HG03108 (cell line): ENCODE data around the gene DIP2C.
"Not testable (repeated sequence)": the region's sequence is repeated elsewhere in the genome, so short reads cannot be mapped to it uniquely, and the experiment has no call there.

Experiments used
- ATAC-seq: cut with Tn5 transposase; IDR thresholded peaks from one replicate; pipeline ENCODE4 v1.9.1; 2021; ENCODE audit warnings: moderate library complexity; ENCODE audit not compliant: unreplicated experiment

Gene DIP2C

GRCh38 chr10:644076-644942 is 45.2 kb downstream of the DIP2C start:
- ATAC-seq: no peak

DNA sequence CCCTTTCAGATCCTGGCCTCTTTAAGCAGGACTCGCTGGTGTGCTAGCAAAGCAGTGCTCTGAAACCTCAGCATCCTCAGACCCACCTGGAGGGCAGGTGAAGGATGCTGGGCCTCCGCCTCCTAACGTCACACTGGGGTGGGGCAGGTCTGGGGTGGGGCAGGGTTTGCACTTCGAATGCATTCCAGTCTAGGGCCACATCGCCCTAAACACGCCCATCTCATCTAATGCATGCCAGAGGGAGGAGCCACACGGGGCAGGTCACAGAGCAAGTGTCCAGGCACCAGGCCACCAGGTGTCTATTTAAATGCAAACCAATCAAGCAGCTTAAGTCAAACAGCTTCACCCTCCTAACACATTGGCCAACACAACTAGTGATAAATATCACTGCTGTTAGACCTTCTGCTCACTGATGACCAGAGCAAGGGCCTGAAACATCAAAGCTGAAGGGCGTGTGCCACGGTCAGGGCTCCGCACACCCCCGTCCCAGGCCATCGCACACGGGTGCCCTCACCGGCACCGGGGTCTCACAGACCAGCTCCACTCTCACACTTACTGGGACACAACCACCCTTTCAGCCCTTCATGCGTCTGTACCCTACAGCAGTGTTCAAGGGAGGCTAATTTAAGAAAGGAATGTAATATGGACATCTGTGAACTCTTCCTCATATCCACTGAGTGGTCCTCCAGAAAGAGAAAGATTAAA is 47.1 kb downstream of the DIP2C start:
- ATAC-seq: no peak

DNA sequence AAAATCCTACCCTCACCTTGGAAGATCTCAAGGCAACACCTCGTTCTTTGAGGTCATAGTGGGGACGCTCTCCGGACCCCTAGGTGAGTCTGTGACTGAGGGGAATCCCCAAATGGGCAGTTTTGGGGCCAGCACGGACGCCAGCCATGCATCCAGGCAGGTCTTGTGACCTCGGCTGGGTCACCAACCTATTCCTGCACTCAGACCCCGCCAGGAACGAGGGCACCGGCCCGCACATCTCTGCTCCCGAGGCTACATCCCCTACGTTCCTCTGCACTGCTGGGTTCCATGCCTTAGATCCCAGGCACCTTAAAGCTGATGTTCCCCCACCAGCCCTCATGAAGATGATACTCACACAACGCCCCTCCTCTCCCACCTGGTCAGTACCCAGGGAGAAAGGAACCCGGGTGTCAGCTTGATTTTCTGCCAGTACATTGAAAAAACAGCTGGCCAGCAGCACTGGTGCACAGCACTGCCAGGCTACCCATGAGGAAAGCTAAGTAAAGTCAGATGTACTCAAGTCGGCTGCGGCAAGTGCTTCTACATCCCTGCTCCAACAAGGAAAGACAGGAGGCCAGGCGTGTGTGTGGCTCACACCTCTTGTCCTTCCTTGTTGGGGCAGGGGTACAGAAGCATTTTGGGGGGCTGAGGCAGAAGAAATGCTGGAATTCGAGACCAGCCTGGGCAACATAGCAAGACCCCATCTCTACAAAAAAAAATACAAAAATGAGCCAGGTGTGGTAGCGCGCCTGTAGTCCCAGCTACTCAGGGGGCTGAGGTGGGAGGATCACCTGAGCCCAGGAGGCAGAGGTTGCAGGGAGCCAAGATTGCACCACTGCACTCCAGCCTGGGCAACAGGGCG is 48.1 kb downstream of the DIP2C start:
- no peak for ATAC-seq

DNA sequence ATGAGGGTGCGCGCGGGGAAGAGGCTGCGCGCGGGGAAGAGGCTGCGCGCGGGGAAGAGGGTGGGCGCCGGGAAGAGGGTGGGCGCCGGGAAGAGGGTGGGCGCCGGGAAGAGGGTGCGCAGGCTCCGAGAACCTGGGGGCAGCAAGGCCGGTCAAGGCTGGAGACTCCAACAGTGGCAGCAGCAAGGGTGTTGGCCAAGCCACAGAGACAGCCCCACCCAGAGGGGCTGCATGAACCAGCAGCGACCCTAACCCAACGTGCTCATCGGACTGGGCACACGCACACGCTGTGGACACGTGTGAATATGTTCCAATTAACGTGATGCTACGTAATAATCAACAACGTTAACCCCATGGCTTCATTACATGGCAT is 48.8 kb downstream of the DIP2C start:
- ATAC-seq: no peak

- no peak for ATAC-seq
Measured at GRCh38 chr10:639751-640672, 49.5 kb downstream of the DIP2C start.

DNA sequence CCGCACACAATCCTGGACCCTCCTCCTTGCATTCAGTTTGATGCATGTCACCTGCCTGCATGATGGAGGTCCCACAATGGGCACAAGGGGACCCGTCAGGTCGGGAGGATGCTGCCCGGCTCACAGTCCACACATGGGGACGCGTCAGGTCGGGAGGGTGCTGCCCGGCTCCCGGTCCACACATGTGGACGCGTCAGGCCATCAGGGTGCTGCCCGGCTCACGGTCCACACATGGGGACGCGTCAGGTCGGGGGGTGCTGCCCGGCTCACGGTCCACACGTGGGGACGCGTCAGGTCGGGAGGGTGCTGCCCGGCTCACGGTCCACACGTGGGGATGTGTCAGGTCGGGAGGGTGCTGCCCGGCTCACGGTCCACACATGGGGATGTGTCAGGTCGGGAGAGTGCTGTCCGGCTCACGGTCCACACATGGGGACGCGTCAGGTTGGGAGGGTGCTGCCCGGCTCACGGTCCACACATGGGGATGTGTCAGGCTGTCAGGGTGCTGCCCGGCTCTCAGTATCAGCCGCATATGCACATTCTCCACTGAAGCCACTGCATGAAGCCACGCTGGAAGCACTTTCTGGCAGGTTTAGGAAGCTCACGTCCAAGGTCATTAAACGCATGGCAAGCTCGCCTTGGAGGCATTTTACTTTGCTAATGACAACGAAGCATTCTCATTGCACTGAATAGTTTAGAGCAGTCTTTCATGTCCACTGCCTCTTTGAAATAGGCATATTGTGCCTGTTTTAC is 50.3 kb downstream of the DIP2C start:
- no peak for ATAC-seq

GRCh38 chr10:637771-638195 is 51.7 kb downstream of the DIP2C start:
- ATAC-seq: no peak

- no peak for ATAC-seq
Measured at GRCh38 chr10:637221-637620, 52.2 kb downstream of the DIP2C start.

DNA sequence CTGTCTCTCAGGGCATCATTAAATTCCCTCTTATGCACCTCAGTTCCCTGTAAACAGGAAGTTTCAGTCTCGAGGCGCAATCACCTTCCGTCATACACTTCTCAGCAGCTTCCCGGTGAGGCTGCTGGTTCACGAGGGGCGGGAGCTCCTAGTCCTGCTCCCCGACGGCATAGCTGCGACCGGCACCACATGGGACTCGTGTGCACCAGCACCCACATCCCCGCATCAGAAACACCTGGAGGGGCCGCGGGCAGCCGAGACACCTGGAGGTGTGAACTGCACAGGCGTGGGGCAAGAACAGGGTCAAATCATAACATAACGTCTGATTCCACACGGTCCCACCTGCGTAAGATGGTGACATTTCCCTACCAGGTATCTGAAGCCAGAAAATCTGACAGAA is 52.7 kb downstream of the DIP2C start:
- no peak for ATAC-seq

- no peak for ATAC-seq
Measured at GRCh38 chr10:636016-636730, 53.3 kb downstream of the DIP2C start.

GRCh38 chr10:635088-635861 is 54.2 kb downstream of the DIP2C start:
- no peak for ATAC-seq

DNA sequence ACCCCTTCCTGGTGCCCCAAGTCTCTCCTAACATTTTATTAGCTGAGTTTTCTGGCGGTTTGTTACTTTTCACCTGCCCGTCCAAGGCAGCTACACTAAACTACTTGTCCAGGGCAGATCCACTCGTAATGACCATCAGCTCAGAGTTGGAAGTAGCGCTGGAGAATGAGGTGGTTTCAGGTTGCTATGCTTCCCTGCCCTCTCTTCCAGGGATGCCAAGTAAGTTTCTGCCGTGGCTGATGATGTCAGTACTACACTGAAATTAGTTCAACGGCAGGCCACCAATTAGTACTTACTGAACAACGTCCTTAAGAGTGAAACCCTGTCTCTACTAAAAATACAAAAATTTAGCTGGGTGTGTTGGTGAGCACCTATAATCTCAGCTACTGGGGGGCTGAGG is 55.2 kb downstream of the DIP2C start:
- ATAC-seq: no peak

DNA sequence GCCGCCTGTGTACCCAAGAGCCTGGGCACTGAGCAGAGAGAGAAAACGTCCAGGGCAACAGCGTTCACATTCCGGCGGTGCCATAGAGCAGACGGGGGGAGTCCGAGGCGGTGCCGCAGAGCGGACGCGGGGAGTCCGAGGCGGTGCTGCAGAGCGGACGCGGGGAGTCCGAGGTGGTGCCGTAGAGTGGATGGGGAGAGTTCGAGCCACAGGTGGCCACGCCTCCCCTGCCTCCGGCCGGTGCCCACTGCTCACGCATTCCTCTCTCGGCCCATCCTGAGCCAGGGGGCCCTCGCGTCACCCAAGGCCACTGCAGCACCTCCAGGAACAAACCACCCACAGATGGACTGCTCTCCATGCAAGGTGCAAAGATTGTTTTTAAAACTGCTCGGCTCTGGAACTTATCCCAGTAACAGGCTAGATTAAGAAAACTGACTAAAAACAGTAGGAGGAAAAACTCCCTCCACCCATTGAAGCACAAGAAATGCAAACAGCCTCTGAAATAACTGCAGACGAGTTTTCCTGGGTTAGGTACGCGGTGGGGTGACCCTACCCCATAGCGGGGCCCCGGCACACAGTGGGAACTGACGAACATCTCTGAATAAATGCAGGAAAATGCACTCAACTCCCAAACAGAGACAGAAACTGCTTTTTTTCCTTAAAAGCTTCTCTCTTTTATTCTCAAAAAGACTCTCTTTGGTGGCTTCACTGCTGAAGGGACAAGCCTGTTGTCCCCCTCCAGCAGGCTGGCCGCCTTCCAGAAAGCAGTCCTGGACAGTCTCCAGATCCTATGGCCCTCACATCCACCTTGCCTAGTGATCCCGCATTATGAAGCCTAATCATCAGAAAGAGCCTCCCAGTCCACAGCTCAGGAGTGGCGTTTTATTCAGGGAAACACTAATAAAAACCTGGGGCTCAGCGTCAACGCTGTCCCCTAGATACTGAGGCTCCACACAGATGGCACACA is 55.9 kb downstream of the DIP2C start:
- ATAC-seq: no peak

- ATAC-seq: not testable (repeated sequence)
Measured at GRCh38 chr10:632807-633177, 56.7 kb downstream of the DIP2C start.

GRCh38 chr10:632155-632806 is 57.2 kb downstream of the DIP2C start:
- not testable (repeated sequence) for ATAC-seq

DNA sequence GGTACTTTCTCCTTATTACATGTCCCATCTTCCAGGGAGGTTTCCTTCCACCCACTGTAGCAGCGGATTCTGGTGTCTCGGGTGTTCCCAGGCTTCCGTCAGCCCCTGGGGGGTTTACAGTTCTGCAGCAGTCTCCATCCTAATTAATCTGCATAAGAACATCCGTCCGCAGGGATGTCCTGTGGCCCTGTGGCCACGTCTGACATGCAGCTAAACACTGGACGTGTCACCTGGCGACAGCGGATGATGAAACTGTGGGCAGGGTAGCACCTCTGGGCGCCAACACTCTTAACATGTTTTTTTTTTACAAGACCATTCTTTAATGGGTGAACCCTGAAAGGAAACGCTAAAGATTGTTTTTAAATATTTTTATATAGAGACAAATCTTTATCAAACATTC is 58.2 kb downstream of the DIP2C start:
- no peak for ATAC-seq
